GM19043 (cell line): ENCODE measurements around the gene TRIM24.
"Not testable (repeated sequence)": the region's sequence is repeated elsewhere in the genome, so short reads cannot be mapped to it uniquely, and the experiment has no call there.

Experiments
- ATAC-seq: cut with Tn5 transposase; IDR thresholded peaks from one replicate; pipeline ENCODE4 v1.9.1; 2021; ENCODE audit warnings: low read depth; ENCODE audit not compliant: unreplicated experiment

The TRIM24 gene

DNA sequence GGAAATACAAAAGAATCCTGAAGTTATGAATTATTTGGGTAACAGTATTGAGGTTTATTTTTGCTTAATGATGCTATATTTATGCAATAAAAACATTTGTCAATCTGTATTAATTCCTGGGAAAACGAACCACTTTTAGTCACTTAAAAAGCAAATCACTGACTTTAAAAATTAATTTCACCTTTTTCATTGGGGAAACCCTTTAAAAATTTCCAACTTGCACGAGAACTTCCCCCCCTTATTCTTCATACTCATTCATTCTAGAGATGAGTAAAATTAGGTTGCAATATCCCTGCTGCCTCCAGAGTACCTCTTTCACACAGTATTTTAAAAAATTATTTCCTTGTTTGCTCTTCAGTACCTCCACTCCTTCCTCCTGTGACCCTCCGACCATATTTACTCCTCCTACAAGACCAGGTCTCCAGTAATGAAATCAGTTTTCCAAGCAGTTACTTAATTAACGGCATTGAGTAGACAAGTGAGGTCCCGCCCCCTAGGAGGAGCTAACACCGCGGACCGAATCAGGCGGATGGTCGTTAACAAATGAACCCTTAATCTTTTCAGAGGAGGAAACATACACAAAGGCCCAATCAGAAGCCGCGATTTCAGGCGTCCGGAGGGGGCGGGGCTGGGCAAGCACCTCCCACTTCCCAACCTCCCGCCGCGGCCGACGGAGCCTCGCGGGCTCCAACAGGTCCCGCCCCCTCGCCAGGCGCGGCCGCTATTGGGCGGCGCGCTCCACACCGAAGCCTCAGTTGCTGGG lies 465 bp upstream of the TRIM24 start:
- ATAC-seq, result peak; percentile 74

DNA sequence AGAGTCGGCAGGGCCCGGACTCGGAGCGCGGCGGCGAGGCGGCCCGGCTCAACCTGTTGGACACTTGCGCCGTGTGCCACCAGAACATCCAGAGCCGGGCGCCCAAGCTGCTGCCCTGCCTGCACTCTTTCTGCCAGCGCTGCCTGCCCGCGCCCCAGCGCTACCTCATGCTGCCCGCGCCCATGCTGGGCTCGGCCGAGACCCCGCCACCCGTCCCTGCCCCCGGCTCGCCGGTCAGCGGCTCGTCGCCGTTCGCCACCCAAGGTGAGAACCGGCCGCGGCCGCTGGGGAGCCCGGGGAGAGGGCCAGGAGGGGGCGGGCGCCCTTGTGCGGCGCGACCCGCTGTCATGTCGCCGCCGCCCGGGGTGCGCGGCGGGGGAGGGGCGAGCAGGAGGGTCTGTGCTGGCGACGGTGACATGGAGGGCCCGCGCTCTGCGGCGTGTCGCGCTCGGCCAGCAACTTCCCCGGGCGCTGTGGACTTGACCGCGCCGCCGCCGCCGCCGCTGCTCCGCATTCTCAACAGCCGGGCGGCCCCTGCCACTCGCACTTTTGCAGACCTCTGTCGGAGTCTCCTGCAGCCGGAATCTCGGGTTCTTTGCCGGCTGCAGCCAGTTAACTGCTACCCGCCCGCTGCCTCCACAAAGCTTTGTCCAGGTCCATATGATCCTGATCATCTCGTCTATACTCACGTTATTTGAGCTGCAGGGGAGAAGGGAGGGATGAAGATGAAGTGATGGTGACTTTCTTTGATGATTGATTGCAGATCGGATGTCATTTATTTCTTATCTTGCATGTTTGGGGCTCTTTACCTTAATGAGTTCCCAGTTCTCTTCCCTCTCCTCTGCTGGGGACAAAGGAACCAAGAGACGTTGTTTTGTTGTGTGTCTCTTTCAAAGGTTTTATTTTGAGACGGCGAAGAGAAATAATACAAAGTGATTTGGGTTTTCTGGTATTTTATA lies 869 bp downstream of the TRIM24 start:
- peak; percentile 25 for ATAC-seq

DNA sequence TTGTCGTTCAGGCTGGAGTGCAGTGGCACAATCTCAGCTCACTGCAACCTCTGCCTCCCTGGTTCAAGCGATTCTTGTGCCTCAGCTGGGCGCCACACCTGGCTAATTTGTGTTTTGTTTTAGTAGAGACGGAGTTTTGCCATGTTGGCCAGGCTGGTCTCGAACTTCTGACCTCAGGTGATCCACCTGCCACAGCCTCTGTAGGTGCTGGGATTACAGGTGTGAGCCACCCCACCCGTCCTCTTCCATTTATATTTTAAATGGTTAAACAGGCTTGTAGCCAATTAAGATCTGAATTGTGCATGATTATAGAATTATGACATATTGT lies 3.2 kb downstream of the TRIM24 start:
- ATAC-seq, result not testable (repeated sequence)

DNA sequence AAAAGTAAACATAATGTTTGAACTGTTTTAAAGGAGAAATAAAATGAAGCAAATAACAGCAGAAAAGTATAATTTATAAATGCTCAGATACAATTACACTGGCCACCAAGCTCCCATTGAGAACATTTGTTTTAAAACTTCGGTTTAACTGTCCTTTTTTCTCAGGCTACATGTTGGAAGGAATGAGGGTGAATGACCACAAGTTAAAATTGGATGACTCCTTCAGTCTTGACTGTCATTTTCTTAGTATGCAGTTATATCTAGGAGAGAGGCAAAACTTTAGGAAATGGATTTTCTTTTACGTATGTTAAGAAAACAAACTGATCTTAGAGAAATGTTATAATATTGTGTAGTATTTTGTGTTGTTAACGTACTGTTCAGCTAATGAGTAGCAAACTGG lies 5.0 kb downstream of the TRIM24 start:
- no peak for ATAC-seq

DNA sequence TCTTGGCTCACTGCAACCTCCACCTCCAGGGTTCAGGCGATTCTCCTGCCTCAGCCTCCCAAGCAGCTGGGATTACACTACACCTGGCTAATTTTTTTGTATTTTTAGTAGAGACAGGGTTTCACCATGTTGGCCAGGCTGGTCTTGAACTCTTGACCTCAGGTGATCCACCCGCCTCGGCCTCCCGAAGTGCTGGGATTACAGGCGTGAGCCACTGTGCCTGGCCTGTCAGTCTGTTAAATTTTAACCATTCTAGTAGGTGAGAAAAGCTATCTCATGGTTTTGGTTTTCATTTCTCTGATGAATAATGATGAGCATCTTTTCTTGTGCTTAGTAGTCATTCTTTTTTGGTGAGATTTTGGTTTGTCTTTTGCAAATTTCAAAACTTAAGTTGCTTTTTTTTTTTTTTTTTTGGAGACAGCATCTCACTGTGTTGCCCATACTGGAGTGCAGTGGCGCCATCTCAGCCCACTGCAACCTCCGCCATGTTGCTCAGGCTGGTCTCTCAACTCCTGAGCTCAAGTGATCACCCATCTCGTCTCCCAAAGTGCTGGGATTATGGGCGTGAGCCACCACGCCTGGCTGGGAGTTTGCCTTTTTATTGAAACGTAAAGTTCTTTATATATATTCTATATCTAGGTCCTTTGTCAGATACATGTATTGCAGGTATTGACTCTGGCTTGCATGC lies 6.2 kb downstream of the TRIM24 start:
- ATAC-seq, result peak; percentile 76

DNA sequence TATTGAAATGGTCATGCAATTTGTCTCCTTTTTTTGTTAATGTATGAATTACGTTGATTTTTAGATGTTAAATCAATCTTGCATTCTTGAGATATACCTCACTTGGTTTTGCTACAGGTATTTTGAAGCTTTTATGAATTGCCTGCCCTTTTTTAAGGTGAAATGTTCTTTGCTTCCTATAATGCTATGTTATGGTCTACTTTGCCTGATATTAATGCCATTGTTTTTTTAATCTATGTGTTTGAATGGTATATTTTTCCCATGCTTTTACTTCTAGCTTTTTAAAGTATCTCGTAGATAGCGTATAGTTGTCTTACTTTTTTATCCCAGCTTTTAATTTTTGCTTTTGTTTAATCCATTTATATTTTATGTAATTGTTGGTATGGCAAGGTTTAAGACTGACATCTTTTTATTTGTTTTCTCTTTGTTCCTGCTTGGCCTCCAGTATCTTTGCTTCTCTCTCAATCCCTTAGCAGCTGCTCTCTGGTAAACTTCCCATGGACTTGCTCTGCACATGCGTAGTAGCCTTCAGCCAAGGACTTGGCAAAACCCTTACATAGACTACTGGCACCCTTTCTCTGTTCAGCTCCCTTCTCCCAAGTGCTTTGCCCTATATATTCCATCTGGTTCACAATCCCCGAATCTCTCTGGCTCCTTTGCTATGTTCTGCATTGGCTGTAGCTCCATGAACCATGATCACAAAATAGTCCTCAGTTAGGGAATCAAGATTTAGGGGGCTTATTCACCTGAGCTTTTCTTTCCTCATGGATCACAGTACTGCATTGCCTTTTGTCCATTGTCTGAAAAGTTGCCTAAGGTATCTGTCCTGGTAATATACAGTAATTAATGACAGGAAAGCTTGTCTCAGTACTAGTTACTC lies 8.4 kb downstream of the TRIM24 start:
- no peak for ATAC-seq

DNA sequence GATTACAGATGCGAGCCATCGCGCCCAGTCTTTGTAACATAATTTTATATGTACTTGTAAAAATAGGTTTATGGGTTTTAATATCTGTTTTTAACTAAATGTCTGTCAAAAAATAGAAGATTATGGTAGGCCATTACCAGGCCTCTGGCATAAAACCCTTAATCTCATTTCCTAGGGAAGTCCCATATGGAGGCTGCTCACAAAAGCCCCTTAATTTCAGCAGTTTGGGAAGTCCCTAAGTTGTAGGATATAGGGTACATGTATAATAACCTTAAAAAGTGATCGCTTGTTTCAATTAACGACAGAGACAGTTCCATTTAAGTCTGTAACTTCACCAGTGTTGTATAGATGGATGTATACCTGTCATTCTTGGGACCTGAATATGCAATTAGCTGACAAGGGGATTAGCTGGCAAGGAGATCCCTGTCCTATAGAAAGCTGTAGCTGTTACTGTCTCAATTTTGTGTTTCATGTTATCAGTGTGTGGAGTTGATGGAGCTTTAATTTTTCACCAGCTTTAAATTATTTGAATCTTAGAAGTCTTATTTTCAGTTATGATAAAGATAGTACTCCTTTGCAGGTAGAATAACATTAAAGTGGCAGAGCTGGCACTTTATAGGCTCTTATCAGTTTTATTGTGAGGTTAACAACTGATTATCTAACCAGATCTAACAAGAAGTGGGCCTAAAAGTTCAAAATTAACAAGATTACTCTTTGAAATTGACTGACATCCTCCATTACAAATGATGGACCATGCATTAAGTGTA lies 10.5 kb downstream of the TRIM24 start:
- no peak for ATAC-seq

DNA sequence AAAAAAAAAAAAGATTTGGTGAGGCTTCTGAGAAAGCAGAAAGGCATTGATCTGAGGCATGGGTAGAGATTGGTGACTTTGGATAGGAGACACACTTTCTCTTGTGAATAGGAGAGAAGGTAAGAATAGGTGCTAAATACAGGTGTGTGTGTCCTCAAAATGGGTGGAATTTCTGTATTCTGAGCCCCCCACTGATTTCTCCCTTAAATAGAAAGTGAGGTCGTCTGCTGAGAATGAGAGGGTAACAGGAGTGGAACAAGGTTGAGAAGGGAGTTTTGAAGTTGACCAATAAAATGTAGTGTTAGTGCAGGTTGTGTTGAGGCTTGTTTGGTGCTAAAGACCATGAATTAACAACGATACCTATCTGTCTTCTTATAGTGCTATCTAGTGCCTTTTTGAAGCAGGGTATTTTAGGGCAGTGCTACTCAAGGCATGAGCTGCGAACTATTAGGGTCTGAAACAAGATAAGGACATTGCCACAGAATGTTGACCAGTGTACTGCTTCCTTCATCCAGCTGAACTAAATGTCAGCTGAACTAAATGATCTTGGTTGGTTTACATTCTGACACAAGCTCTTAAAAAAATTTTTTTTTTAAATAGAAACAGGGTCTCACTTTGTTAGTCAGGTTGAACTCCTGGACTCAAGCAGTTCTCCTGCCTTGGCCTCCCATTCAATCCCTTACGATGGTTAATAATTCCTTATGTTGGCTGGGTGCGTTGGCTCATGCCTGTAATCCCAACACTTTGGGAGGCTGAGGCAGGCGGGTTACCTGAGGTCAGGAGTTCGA lies 12.4 kb downstream of the TRIM24 start:
- ATAC-seq, result no peak

DNA sequence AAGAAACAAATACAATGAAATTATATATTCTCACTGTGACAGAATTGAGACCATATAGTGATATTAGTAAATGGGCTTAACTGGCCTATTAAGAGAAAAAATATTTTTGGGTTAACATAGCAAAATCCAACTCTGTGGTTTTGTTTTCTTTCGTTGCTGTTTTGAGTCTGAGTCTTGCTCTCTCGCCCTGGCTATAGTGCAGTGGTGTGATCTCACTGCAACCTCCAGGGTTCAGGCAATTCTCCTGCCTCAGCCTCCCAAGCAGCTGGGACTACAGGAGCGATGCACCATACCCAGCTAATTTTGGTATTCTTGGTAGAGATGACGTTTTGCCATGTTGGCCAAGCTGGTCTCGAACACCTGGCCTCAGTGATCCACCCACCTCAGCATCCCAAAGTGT lies 15.3 kb downstream of the TRIM24 start:
- no peak for ATAC-seq

DNA sequence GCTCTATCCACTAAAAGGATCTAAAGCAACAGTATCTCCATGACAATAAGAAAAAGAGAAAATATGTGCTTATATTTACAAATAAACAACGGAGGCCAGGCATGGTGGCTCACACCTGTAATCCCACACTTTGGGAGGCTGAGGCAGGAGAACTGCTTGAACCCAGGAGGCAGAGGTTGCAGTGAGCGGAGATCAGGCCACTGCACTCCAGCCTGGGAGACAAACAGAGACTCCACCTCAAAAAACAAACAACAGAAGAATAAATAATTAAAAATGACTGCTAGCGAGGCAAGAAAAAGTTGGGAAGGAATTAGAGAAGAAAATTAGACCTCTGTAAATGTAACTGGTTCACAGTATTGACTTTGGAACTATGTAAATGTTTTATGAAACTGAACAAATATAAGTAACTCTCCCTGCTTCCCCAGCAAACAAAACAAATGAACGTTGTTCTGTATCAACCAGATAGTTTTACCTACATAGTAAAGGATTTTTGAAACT lies 17.1 kb downstream of the TRIM24 start:
- ATAC-seq, result no peak

DNA sequence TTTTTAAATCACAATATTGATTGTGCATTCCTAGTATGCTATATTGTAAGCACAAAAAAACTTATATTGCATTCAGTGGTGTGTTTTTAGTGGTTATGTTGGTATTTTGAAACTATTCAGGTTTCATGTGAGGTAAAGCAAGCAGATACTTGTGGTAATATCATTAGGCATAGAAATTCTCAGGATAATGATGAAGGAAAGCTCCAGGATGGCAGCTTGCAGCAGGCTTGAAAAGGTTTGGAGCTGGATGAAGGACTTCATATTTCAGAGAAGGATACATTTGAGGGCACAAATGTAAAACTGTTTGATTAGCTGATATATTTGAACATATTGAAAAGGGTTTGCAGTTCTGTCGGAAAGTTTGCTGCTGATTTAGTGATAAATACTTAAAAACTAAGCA lies 17.5 kb downstream of the TRIM24 start:
- no peak for ATAC-seq

DNA sequence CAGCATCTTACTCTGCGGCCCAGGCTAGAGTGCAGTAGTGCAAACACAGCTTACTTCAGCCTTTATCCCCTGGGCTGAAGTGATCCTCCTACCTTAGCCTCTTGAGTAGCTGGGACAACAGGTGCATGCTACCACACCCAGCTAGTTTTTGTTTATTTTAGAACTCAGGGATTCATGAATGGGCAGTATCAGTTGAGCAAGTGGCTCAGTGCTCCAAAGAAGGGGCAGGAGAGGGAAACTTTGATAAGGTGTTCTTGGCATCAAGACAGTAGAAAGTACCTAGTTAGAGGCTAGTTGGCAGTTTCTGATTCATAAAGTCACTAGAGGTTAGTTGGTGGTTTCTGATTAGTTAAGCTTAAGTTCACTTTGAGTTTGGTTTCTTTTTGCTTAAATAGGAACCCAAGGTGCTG lies 18.4 kb downstream of the TRIM24 start:
- ATAC-seq, result peak; percentile 56

DNA sequence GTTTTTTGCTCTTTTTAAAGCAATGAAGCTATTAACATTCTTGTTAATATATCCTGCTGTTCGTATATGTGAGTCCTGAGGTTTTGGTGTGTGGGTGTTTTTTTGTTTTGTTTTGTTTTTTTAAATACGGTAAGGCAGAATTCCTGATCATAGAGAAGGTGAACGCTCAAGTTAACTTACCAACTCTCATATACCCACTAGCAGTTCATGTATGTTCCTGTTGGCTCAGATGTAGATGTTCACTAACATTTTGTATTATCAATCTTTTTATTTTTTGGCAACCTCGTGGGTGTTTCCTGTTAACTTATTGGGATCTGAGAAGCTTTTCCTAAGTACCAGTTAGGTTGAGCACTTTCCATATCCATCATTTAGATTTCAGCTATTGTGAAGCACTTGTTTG lies 20.5 kb downstream of the TRIM24 start:
- ATAC-seq, result no peak

DNA sequence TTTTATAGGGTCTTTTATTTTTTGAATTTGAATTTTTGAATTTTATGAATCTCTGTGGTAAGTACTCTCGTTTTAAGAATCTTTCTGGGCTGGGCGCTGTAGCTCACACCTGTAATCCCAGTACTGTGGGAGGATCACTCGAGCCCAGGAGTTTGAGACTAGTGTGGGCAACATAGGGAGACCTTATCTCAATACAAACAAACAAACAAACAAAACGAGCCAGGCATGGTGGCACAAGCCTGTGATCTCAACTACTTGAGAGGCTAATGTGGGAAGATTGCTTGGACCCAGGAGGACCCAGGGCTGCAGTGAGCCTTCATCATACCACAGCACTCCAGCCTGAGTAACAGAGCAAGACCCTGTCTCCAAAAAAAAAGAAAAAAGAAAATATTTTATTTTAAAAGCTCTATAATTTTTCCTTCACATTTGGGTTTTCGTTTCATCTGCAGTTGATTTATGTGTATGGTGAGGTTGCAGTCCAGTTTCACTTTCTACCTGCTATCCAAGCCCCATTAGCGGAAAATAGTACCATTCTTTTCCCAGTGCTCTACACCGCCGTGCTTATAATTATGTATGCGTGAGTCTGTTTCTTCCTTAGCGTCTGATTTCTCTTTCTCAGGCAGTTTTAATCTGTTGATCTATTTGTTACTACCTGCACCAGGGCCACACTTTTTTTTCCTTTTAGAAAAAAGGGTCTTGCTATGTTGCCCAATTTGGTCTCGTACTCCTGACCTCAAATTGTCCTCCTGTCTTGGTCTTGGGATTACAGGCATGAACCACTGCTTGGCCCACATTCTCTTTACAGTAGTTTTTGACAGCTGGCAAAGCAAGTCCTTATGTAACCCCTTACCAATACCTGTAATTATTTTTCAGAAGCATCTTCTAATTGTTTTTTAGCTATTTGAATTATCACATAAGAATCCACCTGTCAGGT lies 21.7 kb downstream of the TRIM24 start:
- no peak for ATAC-seq

DNA sequence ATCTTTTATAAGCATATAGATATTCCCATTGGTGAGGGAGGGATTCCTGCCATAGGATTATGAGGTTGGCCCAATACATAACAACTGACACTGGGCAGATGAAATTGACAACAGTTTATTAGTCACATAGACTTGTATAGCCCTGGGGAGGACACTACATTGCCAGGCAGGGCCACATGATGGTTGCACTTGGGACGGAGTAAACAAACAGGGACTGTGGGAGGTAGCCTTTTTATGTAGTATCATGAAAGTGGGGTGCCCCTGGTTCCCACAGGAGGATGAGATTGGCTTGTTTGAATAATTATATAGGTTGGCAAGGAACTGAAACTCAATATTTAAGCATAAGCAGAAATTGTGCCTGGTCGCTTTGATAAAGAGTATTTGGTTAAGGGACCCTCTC lies 23.5 kb downstream of the TRIM24 start:
- no peak for ATAC-seq

DNA sequence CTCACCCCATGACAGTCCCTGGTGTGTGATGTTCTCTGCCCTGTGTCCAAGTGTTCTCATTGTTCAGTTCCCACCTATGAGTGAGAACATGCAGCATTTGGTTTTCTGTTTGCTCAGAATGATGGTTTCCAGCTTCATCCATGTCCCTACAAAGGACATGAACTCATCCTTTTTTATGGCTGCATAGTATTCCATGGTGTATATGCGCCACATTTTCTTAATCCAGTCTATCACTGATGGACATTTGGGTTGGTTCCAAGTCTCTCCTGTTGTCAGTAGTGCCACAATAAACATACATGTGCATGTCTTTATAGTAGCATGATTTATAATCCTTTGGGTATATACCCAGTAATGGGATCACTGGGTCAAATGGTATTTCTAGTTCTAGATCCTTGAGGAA lies 25.4 kb downstream of the TRIM24 start:
- ATAC-seq, result not testable (repeated sequence)

DNA sequence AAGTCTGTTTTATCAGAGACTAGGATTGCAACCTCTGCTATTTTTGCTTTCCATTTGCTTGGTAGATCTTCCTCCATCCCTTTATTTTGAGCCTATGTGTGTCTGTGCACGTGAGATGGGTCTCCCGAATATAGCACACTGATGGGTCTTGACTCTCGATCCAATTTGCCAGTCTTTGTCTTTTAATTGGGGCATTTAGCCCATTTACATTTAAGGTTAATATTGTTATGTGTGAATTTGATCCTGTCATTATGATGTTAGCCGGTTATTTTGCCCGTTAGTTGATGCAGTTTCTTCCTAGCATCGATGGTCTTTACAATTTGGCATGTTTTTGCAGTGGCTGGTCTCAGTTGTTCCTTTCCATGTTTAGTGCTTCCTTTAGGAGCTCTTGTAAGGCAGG lies 29.1 kb downstream of the TRIM24 start:
- not testable (repeated sequence) for ATAC-seq
